H9 (cell line): Measurements from ENCODE around the gene PDHX. TPM values are rescaled to one million over a fixed set of nuclear protein-coding genes. Genes with fewer than 3 reads are reported as not detected.

ENCODE experiments used
- DNase-seq: peaks from one replicate; pipeline ENCODE4 v3.0.0-alpha.2; 2017
- H2AFZ ChIP-seq: one replicate; pipeline ENCODE4 v1.6.1; 2013; ENCODE audit warnings: mild to moderate bottlenecking, low read length, control low read depth, moderate library complexity
- H2AK5ac ChIP-seq: 2 replicates; pipeline ENCODE4 v1.6.1; 2013; ENCODE audit warnings: low read length, control low read depth, mixed read lengths; ENCODE audit not compliant: insufficient read length
- H2BK120ac ChIP-seq: one replicate; pipeline ENCODE4 v1.6.1; 2013; ENCODE audit warnings: low read depth, mild to moderate bottlenecking, low read length, control low read depth, inconsistent platforms; ENCODE audit not compliant: poor library complexity, severe bottlenecking
- H2BK12ac ChIP-seq: 2 replicates; pipeline ENCODE4 v1.6.1; 2013; ENCODE audit warnings: low read length, control low read depth, mixed read lengths, low read depth; ENCODE audit not compliant: insufficient read length
- H2BK15ac ChIP-seq: 2 replicates; pipeline ENCODE4 v1.6.1; 2013; ENCODE audit warnings: low read depth, low read length, control low read depth
- H2BK20ac ChIP-seq: one replicate; pipeline ENCODE4 v1.6.1; 2013; ENCODE audit warnings: low read depth, mild to moderate bottlenecking, low read length, control low read depth, inconsistent platforms; ENCODE audit not compliant: poor library complexity, severe bottlenecking
- H2BK5ac ChIP-seq: 2 replicates; pipeline ENCODE4 v1.6.1; 2013; ENCODE audit warnings: low read length, control low read depth, mixed read lengths; ENCODE audit not compliant: insufficient read length
- H3K14ac ChIP-seq: 2 replicates; pipeline ENCODE4 v1.6.1; 2013; ENCODE audit warnings: low read length, control low read depth; ENCODE audit not compliant: insufficient read depth
- H3K18ac ChIP-seq: 2 replicates; pipeline ENCODE4 v1.6.1; 2013; ENCODE audit warnings: low read depth, mild to moderate bottlenecking, mixed read lengths, low read length, control low read depth; ENCODE audit not compliant: insufficient read length
- H3K23ac ChIP-seq: 2 replicates; pipeline ENCODE4 v1.6.1; 2013; ENCODE audit warnings: low read length, control low read depth, mixed read lengths, low read depth; ENCODE audit not compliant: insufficient read length
- H3K23me2 ChIP-seq: 2 replicates; pipeline ENCODE4 v1.6.1; 2013; ENCODE audit warnings: low read depth, mild to moderate bottlenecking, mixed read lengths, low read length, control low read depth; ENCODE audit not compliant: insufficient read length, poor library complexity, severe bottlenecking
- H3K27ac ChIP-seq: 2 replicates; pipeline ENCODE4 v1.5.1; 2013; ENCODE audit warnings: low read length, control low read depth, mixed read lengths, low read depth; ENCODE audit not compliant: insufficient read length
- H3K27me3 ChIP-seq: 2 replicates; pipeline ENCODE4 v1.6.1; 2013; ENCODE audit warnings: low read length, control low read depth, inconsistent platforms; ENCODE audit not compliant: insufficient read depth
- H3K4ac ChIP-seq: 2 replicates; pipeline ENCODE4 v1.6.1; 2013; ENCODE audit warnings: low read depth, mild to moderate bottlenecking, control low read depth, inconsistent platforms, low read length, moderate library complexity
- H3K4me1 ChIP-seq: 2 replicates; pipeline ENCODE4 v1.6.1; 2013; ENCODE audit warnings: low read length, control low read depth, inconsistent platforms; ENCODE audit not compliant: insufficient read depth
- H3K4me2 ChIP-seq: 2 replicates; pipeline ENCODE4 v1.6.1; 2013; ENCODE audit warnings: low read length, control low read depth, mixed read lengths; ENCODE audit not compliant: insufficient read length, insufficient read depth
- H3K56ac ChIP-seq: 2 replicates; pipeline ENCODE4 v1.6.1; 2013; ENCODE audit warnings: low read depth, mild to moderate bottlenecking, mixed read lengths, low read length, control low read depth; ENCODE audit not compliant: insufficient read length
- H3K79me1 ChIP-seq: 2 replicates; pipeline ENCODE4 v1.6.1; 2013; ENCODE audit warnings: low read depth, mild to moderate bottlenecking, moderate library complexity, low read length, control low read depth, inconsistent platforms; ENCODE audit not compliant: insufficient read depth, poor library complexity, severe bottlenecking
- H3K79me2 ChIP-seq: 2 replicates; pipeline ENCODE4 v1.6.1; 2013; ENCODE audit warnings: low read length, control low read depth, inconsistent platforms; ENCODE audit not compliant: insufficient read depth
- H3K9ac ChIP-seq: 2 replicates; pipeline ENCODE4 v1.6.1; 2013; ENCODE audit warnings: low read length, control low read depth, mixed read lengths; ENCODE audit not compliant: insufficient read length; ENCODE audit errors: extremely low read depth
- H3K9me3 ChIP-seq: one replicate; pipeline ENCODE4 v1.6.1; 2013; ENCODE audit warnings: low read depth, low read length, inconsistent platforms; ENCODE audit not compliant: control insufficient read depth
- H3T11ph ChIP-seq: one replicate; pipeline ENCODE4 v1.6.1; 2013; ENCODE audit warnings: mild to moderate bottlenecking, low read length, control low read depth, inconsistent platforms
- H4K20me1 ChIP-seq: one replicate; pipeline ENCODE4 v1.6.1; 2013; ENCODE audit not compliant: control insufficient read depth, insufficient read length, insufficient read depth
- H4K5ac ChIP-seq: 2 replicates; pipeline ENCODE4 v1.6.1; 2013; ENCODE audit warnings: low read depth, mild to moderate bottlenecking, mixed read lengths, low read length, control low read depth; ENCODE audit not compliant: insufficient read length
- H4K8ac ChIP-seq: replicated peaks from 2 replicates; pipeline ENCODE4 v1.6.1; 2013; ENCODE audit warnings: low read length, control low read depth, mixed read lengths, low read depth; ENCODE audit not compliant: insufficient read length
- H4K91ac ChIP-seq: 2 replicates; pipeline ENCODE4 v1.6.1; 2013; ENCODE audit warnings: low read depth, mild to moderate bottlenecking, moderate library complexity, mixed read lengths, low read length, control low read depth; ENCODE audit not compliant: insufficient read length
- H3K27ac Mint-ChIP-seq, 3 experiments: 2 replicates in 2 of 3; 3 replicates in 1 of 3; pipeline ENCODE4 v1.8.0; 2020 to 2021; ENCODE audit warnings: mixed read lengths in 3 of 3, mild to moderate bottlenecking in 1 of 3, moderate library complexity in 1 of 3
- H3K27me3 Mint-ChIP-seq: 2 replicates; pipeline ENCODE4 v1.8.0; 2021; ENCODE audit warnings: low read depth, mild to moderate bottlenecking, moderate library complexity, mixed read lengths
- H3K36me3 Mint-ChIP-seq, 3 experiments: 2 replicates in 2 of 3; 3 replicates in 1 of 3; pipeline ENCODE4 v1.8.0; 2020 to 2021; ENCODE audit warnings: low read depth in 3 of 3, mixed read lengths in 3 of 3; ENCODE audit not compliant: insufficient read depth in 1 of 3
- H3K4me1 Mint-ChIP-seq, 2 experiments: 2 replicates each; pipeline ENCODE4 v1.8.0; 2020; ENCODE audit warnings: mixed read lengths in 2 of 2
- H3K4me3 Mint-ChIP-seq, 2 experiments: 2 replicates in 1 of 2; 3 replicates in 1 of 2; pipeline ENCODE4 v1.8.0; 2020 to 2021; ENCODE audit warnings: mild to moderate bottlenecking in 2 of 2, mixed read lengths in 2 of 2, moderate library complexity in 1 of 2
- H3K9me3 Mint-ChIP-seq, 2 experiments: 2 replicates in 1 of 2; 3 replicates in 1 of 2; pipeline ENCODE4 v1.8.0; 2020; ENCODE audit warnings: mild to moderate bottlenecking in 2 of 2, mixed read lengths in 2 of 2, moderate library complexity in 1 of 2
- CTCF ChIP-seq: fragments of 200-600 bp; sonication (generic); conservative IDR thresholded peaks from 3 replicates; pipeline ENCODE4 v1.8.0; 2021; ENCODE audit warnings: antibody characterized with exemption, mild to moderate bottlenecking
- WGBS: extraction: QIAGEN DNeasy Blood & Tissue Kit; methylation state at CpG from one replicate; pipeline ENCODE4 v1.1.7; 2013; ENCODE audit warnings: missing lambda C conversion rate, low lambda C conversion rate, mixed read lengths; ENCODE audit not compliant: insufficient read length; ENCODE audit errors: extremely low coverage; 5-methylcytosine and 5-hydroxymethylcytosine counted together
- total RNA-seq: library from RNA; stranded (reverse); gene quantifications from 2 replicates; pipeline ENCODE4 v1.2.1, GENCODE V29; 2021

PDHX gene
- total RNA-seq, 1 experiment from 2014 or later = 40.1 TPM

- H3K14ac ChIP-seq = no peak overlapping the region
- WGBS = no CpG with 5 or more reads among the region's 4 CpGs
- no peak overlapping the region for H3K4ac ChIP-seq
- no peak overlapping the region for H3K9ac ChIP-seq
- H3K4me1 ChIP-seq = peaks cover 5% of the 10 kb centered on the region; the same call in 1 of the 2 replicates
- TF ChIP-seq CTCF = no peak
- Mint-ChIP-seq H3K27ac (no peak overlapping the region), H3K9me3 (no peaks in the 10 kb centered on the region; a peak in 1 of 5 replicates), H3K36me3 (peaks cover 17 to 22% (median 17%) of the 10 kb centered on the region in 3 experiments; a peak in 6 of 7 replicates), H3K27me3 (no peaks in the 10 kb centered on the region), H3K4me1 (peaks cover under 1 to 6% of the 10 kb centered on the region in 2 experiments), H3K4me3 (no peak overlapping the region)
- H2BK12ac ChIP-seq = no peak overlapping the region
- no peak overlapping the region for H2BK15ac ChIP-seq
- H2BK5ac ChIP-seq = no peak overlapping the region
- DNase-seq = no peak
- H3K23me2 ChIP-seq = no peaks in the 10 kb centered on the region
- H3K27me3 ChIP-seq = no peaks in the 10 kb centered on the region
- H4K91ac ChIP-seq = no peak overlapping the region
- no peak overlapping the region for H4K8ac ChIP-seq
- no peak overlapping the region for H3K18ac ChIP-seq
- H3K27ac ChIP-seq = no peak overlapping the region
- no peak overlapping the region for H3T11ph ChIP-seq
- H3K79me1 ChIP-seq = no peaks in the 10 kb centered on the region
- H2AFZ ChIP-seq = no peak overlapping the region
- no peak overlapping the region for H2AK5ac ChIP-seq
- no peak overlapping the region for H2BK120ac ChIP-seq
- H2BK20ac ChIP-seq = no peak overlapping the region
- H3K56ac ChIP-seq = no peak overlapping the region
- H3K9me3 ChIP-seq = no peaks in the 10 kb centered on the region
- H4K5ac ChIP-seq = no peak overlapping the region
- H3K23ac ChIP-seq = no peak overlapping the region
- no peak overlapping the region for H3K4me2 ChIP-seq
- peaks cover 4% of the 10 kb centered on the region; the same call in 1 of the 2 replicates for H3K79me2 ChIP-seq
- H4K20me1 ChIP-seq = no peaks in the 10 kb centered on the region
These were observed 6.5 kb upstream of the PDHX start for GRCh38 chr11:34909955-34910354.
